Choroid plexus epithelial cell (primary cell): ENCODE results near the gene XRCC2.

Source experiments
- DNase-seq: peaks from one replicate; pipeline ENCODE4 v3.0.0-alpha.2; 2010; ENCODE audit warnings: low read depth
- H3K4me3 ChIP-seq: 2 replicates; pipeline ENCODE4 v1.5.1; 2011; ENCODE audit warnings: low read depth, mild to moderate bottlenecking, control low read depth, low read length, moderate library complexity
- CTCF ChIP-seq: conservative IDR thresholded peaks from 2 replicates; pipeline ENCODE4 v1.5.1; 2011; ENCODE audit warnings: low read depth, mild to moderate bottlenecking, control low read depth, inconsistent platforms, low read length, moderate library complexity

XRCC2 gene

GRCh38 chr7:152615031-152615741 lies 60.8 kb downstream of the XRCC2 start:
- peak; percentile 22 for DNase-seq
- no peak for TF ChIP-seq CTCF
- no peak overlapping the region for H3K4me3 ChIP-seq

GRCh38 chr7:152608656-152609055 lies 67.3 kb downstream of the XRCC2 start:
- no peak for TF ChIP-seq CTCF
- no peak for DNase-seq
- no peak overlapping the region for H3K4me3 ChIP-seq

- no peak for DNase-seq
- no peak for TF ChIP-seq CTCF
- no peak overlapping the region for H3K4me3 ChIP-seq
Measured at GRCh38 chr7:152608208-152608607, 67.7 kb downstream of the XRCC2 start.

GRCh38 chr7:152607007-152607406 lies 68.9 kb downstream of the XRCC2 start:
- no peak overlapping the region for H3K4me3 ChIP-seq
- no peak for DNase-seq
- no peak for TF ChIP-seq CTCF

GRCh38 chr7:152602962-152603361 lies 73.0 kb downstream of the XRCC2 start:
- DNase-seq = peak; percentile 70
- peak overlapping the region; percentile 24 for H3K4me3 ChIP-seq
- no peak for TF ChIP-seq CTCF

- DNase-seq = no peak
- TF ChIP-seq CTCF = no peak
- no peak overlapping the region for H3K4me3 ChIP-seq
Measured at GRCh38 chr7:152601305-152601798, 74.6 kb downstream of the XRCC2 start.

- no peak for TF ChIP-seq CTCF
- no peak for DNase-seq
- no peak overlapping the region for H3K4me3 ChIP-seq
Measured at GRCh38 chr7:152600266-152600665, 75.7 kb downstream of the XRCC2 start.
